HepG2 (cell line): Measurements from ENCODE around the gene CYP27A1. TPM values are rescaled to one million over a fixed set of nuclear protein-coding genes. Genes with fewer than 3 reads are reported as not detected.
A peak's percentile ranks its signal among the peaks of the same experiment; 100 is the strongest.

Experiments used
- CREM ChIP-seq, 2 experiments: sonication (generic) in 1 of 2; formaldehyde crosslinking in 1 of 2; IDR thresholded peaks; 2 replicates each; pipeline versions ENCODE4 v1.4.0 to v1.6.1; 2016 to 2020; ENCODE audit warnings: antibody characterized with exemption in 1 of 2, mild to moderate bottlenecking in 1 of 2, missing genetic modification reagents in 1 of 2
- FOSL2 ChIP-seq: sonication (generic); formaldehyde crosslinking; IDR thresholded peaks from 2 replicates; pipeline ENCODE4 v1.4.0; 2020; ENCODE audit warnings: missing genetic modification reagents
- SMAD9 ChIP-seq: sonication (generic); formaldehyde crosslinking; IDR thresholded peaks from 2 replicates; pipeline ENCODE4 v1.5.1; 2020; ENCODE audit warnings: mild to moderate bottlenecking, missing genetic modification reagents
- SMC3 ChIP-seq: IDR thresholded peaks from 2 replicates; pipeline ENCODE4 v1.6.1; 2011; ENCODE audit warnings: low read length, improper control_type of control experiment
- TBX2 ChIP-seq: sonication (generic); formaldehyde crosslinking; IDR thresholded peaks from 2 replicates; pipeline ENCODE4 v1.5.0; 2020; ENCODE audit warnings: missing genetic modification reagents, mild to moderate bottlenecking, borderline replicate concordance
- ZMYM2 ChIP-seq: sonication (generic); formaldehyde crosslinking; IDR thresholded peaks from 2 replicates; pipeline ENCODE4 v1.8.0; 2022; ENCODE audit warnings: mild to moderate bottlenecking, missing genetic modification reagents
- ZNF138 ChIP-seq: sonication (generic); formaldehyde crosslinking; IDR thresholded peaks from 2 replicates; pipeline ENCODE4 v1.5.0; 2020; ENCODE audit warnings: mild to moderate bottlenecking, low read depth, missing genetic modification reagents
- ZNF264 ChIP-seq: sonication (generic); formaldehyde crosslinking; IDR thresholded peaks from 2 replicates; pipeline ENCODE4 v1.4.0; 2020; ENCODE audit warnings: missing genetic modification reagents
- ZNF354B ChIP-seq: sonication (generic); formaldehyde crosslinking; IDR thresholded peaks from 2 replicates; pipeline ENCODE4 v1.8.0; 2022; ENCODE audit warnings: mild to moderate bottlenecking, missing genetic modification reagents
- polyA plus RNA-seq, 8 experiments: library from polyadenylated mRNA; depleted of rRNA in 3 of 8; stranded (reverse) in 7 of 8; unstranded in 1 of 8; fragments of >200 nt; fragmentation: Illumina TruSeq in 4 of 8; extraction: Trizol in 4 of 8; gene quantifications; 2 replicates each; pipeline versions ENCODE4 v1.2.1 to v1.2.3, GENCODE V29; 2011 to 2016; ENCODE audit warnings: low read depth in 4 of 8, missing spikeins in 1 of 8, mixed read lengths in 1 of 8; ENCODE audit not compliant: insufficient read depth in 1 of 8
- total RNA-seq, 5 experiments: library from RNA; depleted of rRNA; stranded (reverse); fragments of >200 nt; fragmentation: Illumina TruSeq; extraction: Trizol; gene quantifications; 2 replicates each; pipeline ENCODE4 v1.2.3, GENCODE V29; 2016; ENCODE audit warnings: low read depth in 1 of 5
- TF ChIP-seq, protein P1 (sequence below): sonication (generic); formaldehyde crosslinking; IDR thresholded peaks from 2 replicates; pipeline ENCODE4 v1.9.0; 2021; ENCODE audit warnings: mild to moderate bottlenecking, missing genetic modification reagents
- TF ChIP-seq, protein P2 (sequence below): IDR thresholded peaks from 2 replicates; pipeline ENCODE4 v1.6.1; 2012; ENCODE audit warnings: low read depth, low read length, improper control_type of control experiment
- TF ChIP-seq, protein P3 (sequence below): IDR thresholded peaks from 2 replicates; pipeline ENCODE4 v1.6.1; 2016; ENCODE audit warnings: low read depth
- TF ChIP-seq, protein P4 (sequence below): sonication (generic); formaldehyde crosslinking; IDR thresholded peaks from 2 replicates; pipeline ENCODE4 v1.5.0; 2020; ENCODE audit warnings: missing genetic modification reagents

Gene CYP27A1
- total and polyA plus RNA-seq, 2 of the 13 experiments (the other 11 are each of a cell fraction or from before 2014, with no cell fraction given) = 157 to 266 TPM

DNA sequence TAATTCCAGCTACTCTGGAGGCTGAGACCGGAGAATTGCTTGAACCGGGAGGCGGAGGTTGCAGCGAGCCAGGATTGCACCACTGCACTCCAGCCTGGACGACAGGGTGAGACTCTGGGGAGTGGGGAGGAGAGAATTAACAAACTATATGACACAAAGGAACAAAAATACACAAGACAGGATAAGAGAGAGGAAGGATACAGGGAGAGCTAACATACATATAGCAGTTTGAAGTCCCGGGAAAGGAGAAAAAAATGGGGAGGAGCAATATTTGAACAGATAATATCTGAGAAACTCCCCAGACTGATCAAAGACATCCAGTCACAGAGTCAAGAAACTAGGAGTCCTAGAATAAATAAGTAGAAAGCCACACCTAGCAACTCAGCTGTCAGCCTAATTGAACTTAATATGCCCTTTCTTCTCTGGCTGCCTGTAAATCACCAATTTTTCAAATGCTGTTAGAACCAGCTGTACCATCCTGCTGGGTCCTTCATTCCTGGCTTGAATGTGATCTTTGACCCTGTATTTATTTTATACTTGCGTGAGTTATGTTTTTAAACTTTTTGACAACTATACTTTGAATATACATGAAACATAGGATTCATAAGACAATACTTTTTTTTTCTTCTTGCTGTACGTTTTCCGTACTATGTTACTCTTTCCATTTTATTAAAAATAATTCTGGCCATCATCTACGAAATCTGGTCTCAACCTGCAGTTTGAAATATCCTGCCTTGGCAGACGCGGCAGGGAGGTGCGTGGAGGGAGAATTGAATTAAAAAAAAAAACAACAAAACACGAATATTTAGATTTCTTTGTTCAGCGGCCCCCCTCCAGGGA, 876 bp upstream of the CYP27A1 start (continued):
- TF ChIP-seq, protein P1, sequence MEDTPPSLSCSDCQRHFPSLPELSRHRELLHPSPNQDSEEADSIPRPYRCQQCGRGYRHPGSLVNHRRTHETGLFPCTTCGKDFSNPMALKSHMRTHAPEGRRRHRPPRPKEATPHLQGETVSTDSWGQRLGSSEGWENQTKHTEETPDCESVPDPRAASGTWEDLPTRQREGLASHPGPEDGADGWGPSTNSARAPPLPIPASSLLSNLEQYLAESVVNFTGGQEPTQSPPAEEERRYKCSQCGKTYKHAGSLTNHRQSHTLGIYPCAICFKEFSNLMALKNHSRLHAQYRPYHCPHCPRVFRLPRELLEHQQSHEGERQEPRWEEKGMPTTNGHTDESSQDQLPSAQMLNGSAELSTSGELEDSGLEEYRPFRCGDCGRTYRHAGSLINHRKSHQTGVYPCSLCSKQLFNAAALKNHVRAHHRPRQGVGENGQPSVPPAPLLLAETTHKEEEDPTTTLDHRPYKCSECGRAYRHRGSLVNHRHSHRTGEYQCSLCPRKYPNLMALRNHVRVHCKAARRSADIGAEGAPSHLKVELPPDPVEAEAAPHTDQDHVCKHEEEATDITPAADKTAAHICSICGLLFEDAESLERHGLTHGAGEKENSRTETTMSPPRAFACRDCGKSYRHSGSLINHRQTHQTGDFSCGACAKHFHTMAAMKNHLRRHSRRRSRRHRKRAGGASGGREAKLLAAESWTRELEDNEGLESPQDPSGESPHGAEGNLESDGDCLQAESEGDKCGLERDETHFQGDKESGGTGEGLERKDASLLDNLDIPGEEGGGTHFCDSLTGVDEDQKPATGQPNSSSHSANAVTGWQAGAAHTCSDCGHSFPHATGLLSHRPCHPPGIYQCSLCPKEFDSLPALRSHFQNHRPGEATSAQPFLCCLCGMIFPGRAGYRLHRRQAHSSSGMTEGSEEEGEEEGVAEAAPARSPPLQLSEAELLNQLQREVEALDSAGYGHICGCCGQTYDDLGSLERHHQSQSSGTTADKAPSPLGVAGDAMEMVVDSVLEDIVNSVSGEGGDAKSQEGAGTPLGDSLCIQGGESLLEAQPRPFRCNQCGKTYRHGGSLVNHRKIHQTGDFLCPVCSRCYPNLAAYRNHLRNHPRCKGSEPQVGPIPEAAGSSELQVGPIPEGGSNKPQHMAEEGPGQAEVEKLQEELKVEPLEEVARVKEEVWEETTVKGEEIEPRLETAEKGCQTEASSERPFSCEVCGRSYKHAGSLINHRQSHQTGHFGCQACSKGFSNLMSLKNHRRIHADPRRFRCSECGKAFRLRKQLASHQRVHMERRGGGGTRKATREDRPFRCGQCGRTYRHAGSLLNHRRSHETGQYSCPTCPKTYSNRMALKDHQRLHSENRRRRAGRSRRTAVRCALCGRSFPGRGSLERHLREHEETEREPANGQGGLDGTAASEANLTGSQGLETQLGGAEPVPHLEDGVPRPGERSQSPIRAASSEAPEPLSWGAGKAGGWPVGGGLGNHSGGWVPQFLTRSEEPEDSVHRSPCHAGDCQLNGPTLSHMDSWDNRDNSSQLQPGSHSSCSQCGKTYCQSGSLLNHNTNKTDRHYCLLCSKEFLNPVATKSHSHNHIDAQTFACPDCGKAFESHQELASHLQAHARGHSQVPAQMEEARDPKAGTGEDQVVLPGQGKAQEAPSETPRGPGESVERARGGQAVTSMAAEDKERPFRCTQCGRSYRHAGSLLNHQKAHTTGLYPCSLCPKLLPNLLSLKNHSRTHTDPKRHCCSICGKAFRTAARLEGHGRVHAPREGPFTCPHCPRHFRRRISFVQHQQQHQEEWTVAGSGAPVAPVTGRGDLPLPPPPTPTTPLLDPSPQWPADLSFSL (CRISPR knock-in tag) = 0 out of 2 replicates have a peak, but pooled peaks have one; percentile 34
- TF ChIP-seq ZNF138 (CRISPR knock-in tag) = no peak
- TF ChIP-seq, protein P2, sequence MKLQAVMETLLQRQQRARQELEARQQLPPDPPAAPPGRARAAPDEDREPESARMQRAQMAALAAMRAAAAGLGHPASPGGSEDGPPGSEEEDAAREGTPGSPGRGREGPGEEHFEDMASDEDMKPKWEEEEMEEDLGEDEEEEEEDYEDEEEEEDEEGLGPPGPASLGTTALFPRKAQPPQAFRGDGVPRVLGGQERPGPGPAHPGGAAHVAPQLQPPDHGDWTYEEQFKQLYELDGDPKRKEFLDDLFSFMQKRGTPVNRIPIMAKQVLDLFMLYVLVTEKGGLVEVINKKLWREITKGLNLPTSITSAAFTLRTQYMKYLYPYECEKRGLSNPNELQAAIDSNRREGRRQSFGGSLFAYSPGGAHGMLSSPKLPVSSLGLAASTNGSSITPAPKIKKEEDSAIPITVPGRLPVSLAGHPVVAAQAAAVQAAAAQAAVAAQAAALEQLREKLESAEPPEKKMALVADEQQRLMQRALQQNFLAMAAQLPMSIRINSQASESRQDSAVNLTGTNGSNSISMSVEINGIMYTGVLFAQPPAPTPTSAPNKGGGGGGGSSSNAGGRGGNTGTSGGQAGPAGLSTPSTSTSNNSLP = peak; percentile 7; the same call in 1 of the 2 replicates
- TF ChIP-seq ZNF354B = no peak
- peak; percentile 73; the same call in 1 of the 2 replicates for TF ChIP-seq CREM (IDR thresholded peaks at IDR 0.05)
- no peak for TF ChIP-seq CREM (CRISPR knock-in tag; IDR thresholded peaks at IDR 0.05)
- TF ChIP-seq, protein P3, sequence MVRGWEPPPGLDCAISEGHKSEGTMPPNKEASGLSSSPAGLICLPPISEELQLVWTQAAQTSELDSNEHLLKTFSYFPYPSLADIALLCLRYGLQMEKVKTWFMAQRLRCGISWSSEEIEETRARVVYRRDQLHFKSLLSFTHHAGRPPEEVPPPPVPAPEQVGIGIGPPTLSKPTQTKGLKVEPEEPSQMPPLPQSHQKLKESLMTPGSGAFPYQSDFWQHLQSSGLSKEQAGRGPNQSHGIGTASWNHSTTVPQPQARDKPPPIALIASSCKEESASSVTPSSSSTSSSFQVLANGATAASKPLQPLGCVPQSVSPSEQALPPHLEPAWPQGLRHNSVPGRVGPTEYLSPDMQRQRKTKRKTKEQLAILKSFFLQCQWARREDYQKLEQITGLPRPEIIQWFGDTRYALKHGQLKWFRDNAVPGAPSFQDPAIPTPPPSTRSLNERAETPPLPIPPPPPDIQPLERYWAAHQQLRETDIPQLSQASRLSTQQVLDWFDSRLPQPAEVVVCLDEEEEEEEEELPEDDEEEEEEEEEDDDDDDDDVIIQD (CRISPR knock-in tag) = peak; percentile 78; the same call in 1 of the 2 replicates
- TF ChIP-seq TBX2 (CRISPR knock-in tag) = peak; percentile 70
- no peak for TF ChIP-seq SMAD9 (CRISPR knock-in tag)
- TF ChIP-seq SMC3 = no peak
- peak; percentile 37 for TF ChIP-seq FOSL2
- 0 out of 2 replicates have a peak, but pooled peaks have one; percentile 17 for TF ChIP-seq ZNF264 (CRISPR knock-in tag)
- peak; percentile 79 for TF ChIP-seq ZMYM2
- TF ChIP-seq, protein P4, sequence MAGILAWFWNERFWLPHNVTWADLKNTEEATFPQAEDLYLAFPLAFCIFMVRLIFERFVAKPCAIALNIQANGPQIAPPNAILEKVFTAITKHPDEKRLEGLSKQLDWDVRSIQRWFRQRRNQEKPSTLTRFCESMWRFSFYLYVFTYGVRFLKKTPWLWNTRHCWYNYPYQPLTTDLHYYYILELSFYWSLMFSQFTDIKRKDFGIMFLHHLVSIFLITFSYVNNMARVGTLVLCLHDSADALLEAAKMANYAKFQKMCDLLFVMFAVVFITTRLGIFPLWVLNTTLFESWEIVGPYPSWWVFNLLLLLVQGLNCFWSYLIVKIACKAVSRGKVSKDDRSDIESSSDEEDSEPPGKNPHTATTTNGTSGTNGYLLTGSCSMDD (CRISPR knock-in tag) = no peak
